HG02623 (cell line): ENCODE results near the gene MYLK4.

Source experiments
- ATAC-seq: cut with Tn5 transposase; IDR thresholded peaks from one replicate; pipeline ENCODE4 v1.9.1; 2021; ENCODE audit warnings: moderate library complexity; ENCODE audit not compliant: unreplicated experiment

The MYLK4 gene

DNA sequence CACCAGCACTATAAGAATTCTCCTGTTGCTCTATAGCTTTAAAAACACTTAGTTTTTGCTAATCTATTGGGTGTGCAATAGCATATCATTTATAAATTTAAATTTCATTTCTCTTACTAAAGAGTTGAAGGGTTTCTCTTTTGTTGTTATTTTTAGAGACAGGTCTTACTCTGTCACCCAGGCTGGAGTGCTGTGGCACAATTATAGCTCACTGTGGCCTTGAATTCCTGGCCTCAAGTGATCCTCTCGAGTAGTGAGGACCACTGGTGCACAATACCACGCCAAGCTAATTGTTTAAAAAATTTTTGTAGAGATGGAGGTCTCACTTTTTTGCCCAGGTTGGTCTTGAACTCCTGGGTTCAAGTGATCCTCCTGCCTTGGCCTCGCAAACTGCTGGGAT is 8.3 kb upstream of the MYLK4 start:
- no peak for ATAC-seq

DNA sequence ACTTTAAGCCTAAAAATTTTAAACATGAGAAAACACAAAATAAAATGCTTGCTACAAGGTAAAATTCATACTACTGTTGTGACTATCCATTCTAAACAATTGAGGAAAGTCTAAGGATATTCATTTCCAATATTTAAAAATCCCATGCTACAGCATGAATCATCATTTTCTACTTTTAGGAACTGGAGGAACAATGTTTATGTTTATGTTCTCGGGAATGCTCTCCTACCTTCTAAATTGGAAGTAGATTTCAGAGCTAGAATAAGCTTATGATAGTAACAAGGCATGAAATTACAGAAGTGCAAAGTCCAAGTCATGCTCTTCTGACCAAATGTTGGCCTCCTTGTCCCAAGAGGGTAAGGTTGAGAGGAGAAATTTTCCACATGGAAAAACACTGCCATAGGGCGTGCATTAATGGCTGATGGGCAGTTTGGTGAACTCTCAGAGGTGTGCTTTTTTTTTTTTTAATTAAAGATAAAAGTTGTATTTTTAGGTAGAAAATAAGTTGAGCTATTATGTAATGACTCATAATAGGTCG is 6.0 kb upstream of the MYLK4 start:
- ATAC-seq, result no peak

DNA sequence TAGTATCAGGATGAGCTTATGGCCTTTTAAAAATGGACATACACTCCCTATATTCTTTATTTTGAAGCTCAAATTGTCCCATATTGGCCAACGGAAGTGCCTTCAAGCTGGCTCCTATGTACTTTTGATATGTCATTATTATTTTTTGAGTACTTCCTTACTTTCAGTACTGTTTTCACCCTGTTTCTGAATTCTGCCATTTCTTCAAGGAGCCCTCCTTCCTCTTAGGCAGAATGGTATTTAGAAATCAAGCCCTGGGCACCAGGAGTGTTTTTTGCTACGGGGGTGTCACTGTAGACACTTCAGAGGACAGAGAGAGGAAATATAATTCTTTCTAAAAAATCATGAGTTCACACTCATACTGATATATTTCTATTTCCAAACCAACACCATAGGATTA is 5.5 kb upstream of the MYLK4 start:
- no peak for ATAC-seq

DNA sequence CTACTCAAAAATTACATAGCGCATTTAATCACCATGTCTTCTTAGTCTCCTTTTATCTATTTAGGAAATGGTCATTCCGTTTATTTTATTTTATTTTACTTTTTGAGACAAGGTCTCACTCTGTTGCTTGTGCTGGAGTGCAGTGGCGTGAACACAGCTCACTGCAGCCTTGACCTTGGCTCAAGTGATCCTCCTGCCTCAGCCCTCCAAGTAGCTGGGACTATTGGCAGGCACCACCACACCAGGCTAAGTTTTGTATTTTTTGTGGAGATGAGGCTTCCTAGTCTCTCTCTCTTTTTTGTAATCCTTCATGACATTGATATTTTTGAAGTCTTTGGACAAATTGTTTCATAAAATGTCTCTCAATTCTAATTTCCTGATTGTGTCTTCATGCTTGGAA is 4.7 kb upstream of the MYLK4 start:
- ATAC-seq, result no peak

DNA sequence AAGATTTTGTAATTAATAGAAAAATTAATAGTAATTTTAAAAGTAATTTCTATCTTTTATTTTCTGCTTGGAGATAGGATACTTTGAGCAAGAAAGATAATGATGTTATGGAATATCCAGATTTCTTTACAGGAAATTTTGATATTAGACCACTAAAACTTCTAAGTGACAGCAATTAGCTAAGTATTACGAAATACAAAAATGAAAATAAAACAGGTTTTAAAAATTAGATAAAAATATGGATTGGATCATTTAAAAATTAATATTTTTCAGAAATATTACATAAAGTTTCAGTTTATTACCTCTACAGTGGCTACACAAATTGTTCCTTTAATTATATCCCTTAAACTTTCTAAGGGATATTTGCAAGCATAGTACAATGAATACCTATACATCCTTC is 4.2 kb upstream of the MYLK4 start:
- ATAC-seq, result no peak

DNA sequence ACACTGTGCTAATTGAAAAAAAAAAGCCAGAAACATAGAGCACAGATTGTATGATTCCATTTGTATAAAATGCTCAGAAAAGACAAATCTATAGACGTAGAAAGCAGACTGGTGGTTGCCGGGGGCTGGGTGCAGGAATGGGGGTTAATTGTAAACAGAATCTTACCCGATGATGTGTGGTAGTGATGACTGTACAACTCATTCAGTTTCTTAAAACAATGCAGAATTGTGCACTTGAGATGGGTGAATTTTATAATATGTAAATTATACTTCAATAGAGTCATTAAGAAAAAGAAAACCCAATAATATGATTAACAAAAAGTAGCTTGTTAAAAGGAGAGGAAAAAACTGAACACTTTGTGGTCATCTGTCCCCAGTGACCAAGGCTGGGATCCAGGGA is 3.7 kb upstream of the MYLK4 start:
- no peak for ATAC-seq

DNA sequence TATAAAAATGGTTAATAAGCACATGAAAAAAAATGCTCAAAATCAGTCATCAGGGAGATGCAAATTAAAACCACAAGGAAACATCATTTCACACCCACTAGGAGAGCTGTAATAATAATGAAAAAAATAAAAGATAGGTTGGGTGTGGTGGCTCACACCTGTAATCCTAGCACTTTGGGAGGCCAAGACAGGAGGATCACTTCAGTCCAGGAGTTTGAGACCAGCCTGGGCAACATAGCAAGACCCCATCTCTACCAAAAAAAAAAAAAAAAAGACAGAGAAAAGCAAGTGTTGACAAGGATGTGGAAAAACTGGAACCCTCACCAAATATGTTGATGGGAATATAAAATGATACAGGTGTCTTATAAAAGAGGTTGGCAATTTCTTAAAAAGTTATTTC is 3.0 kb upstream of the MYLK4 start:
- no peak for ATAC-seq

DNA sequence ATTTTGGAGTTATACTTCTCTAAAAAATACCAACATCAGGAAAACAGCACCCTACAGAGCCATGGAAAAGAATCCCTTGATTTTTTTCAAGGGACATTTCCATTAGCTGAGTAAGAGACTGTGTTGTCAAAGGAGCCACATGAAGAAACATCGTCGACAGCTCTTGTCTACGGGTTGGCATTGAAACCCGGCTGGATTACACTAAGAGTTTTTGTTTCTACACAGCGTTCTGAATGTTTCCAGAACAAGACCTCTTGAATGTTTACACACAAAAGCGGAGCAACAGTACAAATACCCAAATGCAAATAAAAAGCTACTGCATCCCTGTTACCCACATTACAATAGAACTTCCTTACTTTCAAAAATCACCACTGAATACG is 2.4 kb upstream of the MYLK4 start:
- ATAC-seq, result no peak

DNA sequence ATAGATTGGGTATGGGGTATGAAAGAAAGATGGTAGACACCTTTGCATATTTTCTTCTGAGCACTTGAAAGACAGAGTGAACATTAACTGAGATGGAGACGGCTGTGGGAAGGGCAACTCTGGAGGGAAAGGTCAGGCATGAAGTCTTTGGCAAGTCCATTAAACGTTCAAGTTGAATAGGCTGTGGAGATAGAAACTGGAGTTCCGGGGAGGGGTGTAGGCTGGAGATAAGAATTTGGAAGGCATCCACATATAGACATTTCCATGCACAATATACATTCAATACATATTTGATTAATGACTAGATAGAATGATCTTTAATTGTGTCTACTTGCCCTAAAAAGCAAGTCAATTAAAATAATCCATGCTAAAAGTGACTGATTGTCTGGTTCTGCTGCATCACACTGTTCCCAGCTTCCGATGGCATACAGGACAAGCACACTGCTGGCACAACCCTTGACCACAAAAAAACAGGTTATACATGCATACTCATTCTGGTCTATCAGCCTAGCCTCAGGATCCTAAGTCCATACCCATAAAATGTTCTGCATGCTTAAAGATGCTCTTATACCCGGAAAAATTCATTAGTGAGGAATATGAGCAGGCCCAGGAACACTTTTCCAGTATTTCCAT is 1.9 kb upstream of the MYLK4 start:
- no peak for ATAC-seq

DNA sequence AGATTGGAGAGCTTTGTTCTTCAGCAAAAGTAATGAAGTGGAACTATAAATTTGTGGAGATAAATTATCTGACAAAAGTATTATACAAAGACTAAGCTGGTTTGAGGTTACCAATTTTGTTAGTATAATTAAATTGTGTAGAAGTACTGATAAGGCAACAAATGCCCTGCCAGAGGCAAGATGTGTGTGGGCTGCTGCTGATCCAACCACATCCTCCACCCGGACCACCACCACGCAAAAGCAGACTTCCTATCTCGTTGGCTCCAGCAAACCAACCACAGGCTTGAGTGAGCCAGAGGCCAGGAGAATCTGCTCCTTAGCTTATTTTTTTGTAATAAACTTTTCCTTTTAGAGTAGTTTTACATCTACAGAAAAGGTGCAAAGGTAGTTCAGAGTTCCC is 1.1 kb upstream of the MYLK4 start:
- ATAC-seq, result no peak

DNA sequence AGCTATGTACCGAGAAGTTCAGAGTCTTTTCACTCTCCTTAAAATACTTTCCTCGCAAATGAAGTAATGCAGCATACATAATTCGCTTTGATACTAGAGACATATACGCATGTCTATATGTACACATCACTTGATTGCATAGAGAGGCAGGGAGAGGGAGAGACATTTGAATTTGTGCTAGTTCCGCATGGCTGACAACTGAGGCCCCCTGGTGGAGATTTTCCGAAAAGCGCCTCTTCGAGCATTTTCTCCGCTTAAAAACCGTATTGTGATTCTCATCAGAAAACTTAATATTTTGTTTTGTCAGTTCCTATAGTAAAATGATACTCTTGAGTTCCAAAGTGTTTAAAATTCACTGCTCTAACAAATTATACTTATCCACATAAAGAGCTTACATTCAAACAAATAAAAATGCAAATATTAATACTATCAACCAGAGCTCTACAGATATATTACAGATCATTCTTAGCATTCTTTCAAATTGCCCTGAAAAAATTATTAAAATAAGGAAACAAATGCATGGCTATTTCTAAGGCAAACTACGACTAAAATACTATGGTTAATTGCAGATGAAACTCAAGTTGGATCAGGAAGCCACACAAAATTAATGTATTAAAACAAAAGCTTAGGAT is 637 bp downstream of the MYLK4 start:
- ATAC-seq, result no peak

DNA sequence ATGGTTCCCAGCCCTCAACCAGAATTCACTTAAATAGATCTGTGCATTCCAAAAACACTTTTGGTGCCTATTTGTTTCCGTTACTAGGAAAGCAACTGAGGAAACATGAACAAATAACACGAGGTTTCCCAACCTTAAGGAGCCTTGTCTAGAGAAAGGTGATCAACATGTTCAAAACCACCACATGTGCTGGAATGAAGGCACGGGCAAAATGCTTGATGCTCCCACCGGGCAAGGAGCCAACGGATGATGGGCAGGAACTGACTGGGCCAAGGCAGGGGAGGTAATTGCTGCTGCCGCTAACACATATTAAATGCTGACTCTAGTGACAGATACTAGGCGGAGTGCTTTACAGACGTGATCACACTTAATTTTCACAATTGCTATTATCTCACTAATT is 2.5 kb downstream of the MYLK4 start:
- no peak for ATAC-seq

DNA sequence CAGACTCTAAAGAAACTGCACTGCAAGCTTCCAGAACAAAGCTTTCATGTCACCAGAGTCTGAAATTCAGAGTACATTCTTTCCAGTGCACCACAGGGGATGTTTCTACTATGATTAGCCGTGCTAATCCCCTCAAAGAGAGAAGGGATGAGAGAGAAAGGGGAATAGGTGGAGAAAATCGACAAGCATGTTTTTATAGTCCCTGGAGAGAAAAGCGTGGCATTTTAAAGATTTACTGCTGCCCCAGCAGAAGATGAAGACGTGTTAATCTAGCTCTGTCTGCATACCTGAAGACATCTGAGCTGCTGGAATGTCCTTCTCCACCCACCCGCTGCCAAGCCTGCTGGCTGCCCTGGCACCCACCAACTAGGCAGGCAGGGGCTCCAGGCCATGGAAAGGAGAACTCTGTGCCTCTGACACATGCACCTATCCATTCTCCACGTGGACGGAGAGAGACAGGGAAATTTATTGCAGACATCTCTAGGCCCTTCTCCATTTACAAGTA is 4.1 kb downstream of the MYLK4 start:
- ATAC-seq, result no peak

DNA sequence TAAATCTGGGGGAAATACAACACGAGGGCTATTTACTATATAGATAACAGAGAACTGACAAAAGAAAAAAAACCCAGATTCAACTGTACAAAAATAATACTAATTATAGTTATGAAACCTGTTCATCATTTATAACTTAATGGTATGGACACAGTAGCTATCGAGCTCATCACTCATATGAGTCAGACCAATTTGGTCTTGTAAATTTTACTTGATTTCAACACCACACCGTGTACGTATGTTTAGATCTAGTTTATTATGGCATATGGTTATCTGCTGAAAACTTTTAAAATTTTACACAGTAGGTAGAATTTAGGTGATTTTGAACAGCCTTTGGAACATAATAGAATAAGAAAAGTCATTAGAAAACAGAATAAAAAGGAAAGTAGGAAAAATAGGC is 5.5 kb downstream of the MYLK4 start:
- ATAC-seq, result no peak

DNA sequence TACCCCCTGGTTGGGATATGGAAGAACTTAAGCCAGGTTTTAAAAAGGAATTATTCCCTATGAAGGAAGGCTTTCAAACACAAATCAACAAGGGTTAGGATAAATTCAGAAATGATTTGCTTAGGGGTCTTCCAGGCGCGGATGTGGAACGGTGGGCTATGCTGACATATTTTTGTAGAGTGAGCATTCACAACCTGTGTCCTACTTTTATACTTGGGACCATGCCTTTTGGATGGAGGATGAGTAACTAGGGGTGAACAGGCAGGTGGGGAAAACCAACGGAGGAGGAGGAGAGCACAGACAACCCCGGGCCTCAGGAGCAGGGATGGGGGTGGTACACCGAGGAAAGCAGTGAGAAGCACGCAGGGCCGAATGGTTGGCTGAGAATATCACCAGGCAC is 5.9 kb downstream of the MYLK4 start:
- ATAC-seq, result no peak

DNA sequence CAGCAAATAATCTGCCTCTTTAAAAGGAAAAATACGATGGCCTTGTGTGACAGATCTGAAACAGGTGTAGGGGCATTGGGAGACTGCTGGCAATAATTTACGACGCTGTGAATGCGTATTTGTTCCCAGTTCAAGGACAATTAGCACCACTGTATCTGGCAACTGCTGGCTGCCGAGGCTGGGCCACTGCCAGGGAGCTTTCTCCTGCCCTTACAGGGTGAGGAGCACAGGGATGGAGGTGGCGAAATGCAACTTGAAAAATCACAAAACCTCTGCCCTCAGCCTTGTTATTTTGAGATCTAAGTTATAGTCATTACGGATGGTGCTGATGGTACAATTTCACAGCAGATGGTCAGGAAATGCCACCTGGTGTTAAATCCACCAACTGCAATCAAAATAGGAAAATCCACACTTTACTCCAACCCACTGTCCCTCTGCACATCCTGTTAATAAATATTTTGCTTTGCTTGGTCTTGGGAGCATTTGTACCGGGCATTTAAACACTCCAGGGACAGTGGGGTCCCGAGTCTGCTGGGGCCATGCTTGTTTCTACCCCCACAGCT is 6.4 kb downstream of the MYLK4 start:
- no peak for ATAC-seq

DNA sequence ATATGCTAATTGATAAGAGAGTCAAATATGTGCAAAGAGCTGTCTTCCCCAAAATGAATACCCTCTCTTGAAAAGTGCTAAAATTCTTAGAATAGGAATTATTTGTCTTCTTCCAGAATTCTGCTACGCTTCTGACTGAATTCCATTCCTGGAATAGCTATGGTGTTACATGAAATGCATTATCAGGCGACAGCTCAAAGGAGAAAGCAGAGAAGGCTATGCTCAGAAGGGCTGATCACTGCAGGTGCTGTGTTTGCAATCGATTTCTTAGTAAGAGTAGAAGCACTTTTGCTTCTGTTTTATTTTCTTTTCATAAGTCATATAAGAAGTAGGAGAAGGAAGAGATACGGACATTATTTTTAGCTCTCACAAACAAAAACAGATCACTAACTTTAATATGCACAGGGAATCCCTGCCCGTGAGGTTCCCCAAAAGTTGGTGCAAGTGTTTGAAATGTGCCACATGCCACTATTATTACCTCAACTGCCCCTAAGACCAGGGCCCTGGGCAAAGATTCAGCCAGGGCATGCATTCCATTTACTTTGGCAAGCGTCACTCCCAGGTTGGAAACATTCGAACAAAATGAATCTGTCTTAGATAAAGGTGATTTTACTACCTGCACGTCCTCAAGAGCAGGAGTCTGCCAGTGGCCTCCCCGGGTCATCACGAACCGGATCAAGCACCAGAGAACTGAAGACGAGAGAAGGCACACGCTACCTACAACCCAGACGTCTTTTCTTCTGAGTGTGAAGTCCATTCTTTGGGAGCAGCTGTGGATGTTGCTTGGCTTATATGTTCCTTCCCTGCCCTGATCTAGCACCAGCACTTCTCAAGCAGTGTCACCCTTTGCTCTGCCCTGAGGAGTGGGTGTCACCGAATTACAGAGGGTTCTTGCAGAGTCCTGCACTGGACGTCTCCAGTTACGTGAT is 7.2 kb downstream of the MYLK4 start:
- ATAC-seq, result no peak

DNA sequence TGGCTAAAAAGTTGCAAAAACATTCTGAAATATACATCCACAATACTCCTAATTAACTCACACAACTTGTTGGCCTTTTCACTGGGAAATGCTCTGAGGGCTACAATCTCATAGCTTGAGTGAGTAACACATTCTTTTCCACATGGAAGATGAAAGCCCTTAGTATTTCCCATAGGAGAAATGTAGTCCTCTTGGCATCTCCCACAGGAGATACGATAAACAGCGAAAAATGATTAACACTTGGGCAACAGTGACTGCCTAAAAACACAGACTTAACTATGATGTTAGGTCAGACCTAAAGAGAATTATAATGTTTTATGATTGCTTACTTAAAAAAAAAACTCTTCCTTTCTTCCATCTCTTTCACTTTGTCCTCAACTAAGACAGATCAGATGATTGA is 9.0 kb downstream of the MYLK4 start:
- no peak for ATAC-seq

DNA sequence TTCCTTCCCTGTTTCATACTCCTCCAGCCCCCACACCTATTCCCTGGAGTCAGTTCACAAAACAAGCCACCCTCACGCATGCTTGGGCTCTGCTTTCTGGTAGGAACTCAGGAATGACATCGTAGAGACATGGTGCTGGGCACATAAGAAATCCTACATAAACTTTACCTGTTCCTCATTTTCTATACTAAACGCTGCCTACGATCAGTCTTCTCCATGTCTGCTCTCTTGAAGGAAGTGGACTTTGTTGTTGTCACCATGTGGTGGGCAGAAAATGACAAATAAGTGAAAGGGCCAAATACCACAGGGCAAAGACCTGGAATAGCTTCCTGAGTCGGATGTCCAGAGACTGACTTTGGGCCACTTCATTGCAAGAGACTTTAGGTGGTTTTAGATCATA is 10.1 kb downstream of the MYLK4 start:
- no peak for ATAC-seq

DNA sequence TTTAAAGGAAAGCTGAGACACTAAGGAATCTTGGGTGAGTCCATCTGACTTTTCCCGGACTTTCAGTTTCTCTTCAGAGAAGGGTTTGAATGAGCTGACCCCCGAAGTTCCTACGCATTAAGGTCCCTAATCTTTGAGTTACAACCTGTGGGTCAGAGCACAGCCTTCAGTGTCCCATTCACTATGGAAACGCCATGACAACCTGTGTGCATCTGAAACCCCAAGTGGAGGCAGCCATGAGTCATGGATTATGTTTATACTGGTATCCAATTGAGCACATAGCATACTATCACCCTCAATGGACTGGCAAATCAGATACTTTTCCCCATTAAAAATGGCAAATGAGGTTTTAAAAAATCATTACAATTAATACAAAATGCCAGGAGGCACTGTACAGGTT is 11.4 kb downstream of the MYLK4 start:
- ATAC-seq, result no peak

DNA sequence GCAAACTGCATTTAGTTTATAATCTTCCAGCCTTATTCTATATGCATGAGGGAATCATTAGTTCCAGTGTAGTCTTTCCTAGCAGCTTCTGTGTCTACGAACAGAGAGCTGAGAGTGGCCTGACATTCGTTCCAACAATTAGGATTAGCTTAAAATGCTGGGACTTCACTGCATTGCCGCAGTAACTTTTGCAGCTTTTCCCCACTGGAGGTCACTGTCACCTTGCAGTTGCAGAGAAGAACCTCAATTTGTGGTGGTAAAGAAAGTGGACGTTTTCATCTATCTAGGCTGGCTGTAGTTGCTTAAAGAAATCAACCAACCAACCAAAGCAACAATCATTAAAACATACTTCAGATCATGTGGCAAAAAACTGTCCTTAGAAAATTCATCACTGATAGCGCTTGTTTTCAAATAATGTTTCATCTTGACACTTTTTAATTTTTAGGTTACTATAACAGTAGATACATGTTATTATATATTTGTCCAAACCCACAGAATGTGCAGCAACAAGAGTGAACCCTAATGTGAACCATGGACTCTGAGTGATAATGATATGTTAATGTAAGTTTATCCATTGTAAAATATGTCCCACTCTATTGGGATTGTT is 12.2 kb downstream of the MYLK4 start:
- no peak for ATAC-seq
